Measurements from ENCODE around the gene EXOC3L4.

Gene EXOC3L4

DNA sequence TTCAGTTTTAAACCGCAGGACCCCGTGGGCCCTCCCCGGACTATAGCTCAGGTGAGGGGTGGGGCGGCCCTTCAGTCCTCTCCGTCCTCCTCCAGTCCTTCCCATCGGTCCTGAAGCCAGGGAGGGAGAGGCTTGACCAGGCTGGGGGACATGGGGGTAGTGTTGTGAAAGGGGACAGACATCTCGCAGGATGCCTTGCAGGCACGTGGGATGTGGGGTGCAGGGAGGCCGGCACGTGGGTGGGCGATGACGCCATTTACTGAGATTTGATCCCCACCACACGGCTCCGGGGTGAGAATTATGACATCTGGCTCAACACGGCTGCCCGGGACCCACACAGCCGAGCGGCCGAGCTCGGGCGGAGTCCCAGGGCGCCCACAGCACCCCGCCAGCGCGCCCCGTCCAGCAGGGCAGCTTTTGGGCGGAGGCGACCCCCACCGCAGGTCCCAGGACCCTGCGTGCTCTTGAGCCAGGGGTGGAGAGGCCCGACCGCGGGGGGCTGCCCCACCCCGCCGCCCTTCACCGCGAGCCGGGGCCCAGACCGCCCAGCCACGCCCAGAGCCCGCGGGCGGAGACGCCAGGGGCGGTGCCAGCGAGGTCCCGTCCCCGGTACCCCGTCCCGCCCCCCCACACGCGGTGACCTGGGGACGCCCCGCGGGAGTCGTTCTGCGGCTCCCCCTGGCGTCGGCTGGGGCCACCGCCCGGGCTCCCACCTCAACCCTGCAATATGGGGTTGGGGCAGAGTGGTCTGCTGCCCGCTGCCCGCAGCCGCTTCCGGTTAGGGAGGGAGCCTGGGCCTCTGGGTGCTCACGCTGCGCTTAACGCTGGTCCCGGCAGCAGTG, 3.3 kb upstream of the EXOC3L4 start:
- Histone ChIP-seq H3K9me3 (ENCODE audit: control insufficient read depth, low read length) (no peaks in the 10 kb centered on the region), H3K27me3 (ENCODE audit: control insufficient read depth, insufficient read depth, low read length, poor library complexity, severe bottlenecking) (peaks cover 18% of the 10 kb centered on the region), H3K4me3 (ENCODE audit: insufficient read depth, low read depth, low read length) (peak overlapping the region; percentile 20), H3K36me3 (ENCODE audit: control insufficient read depth, insufficient read depth, low read length) (no peaks in the 10 kb centered on the region), H3K4me1 (ENCODE audit: control insufficient read depth, insufficient read depth, low read length) (peaks cover 8% of the 10 kb centered on the region), H3K27ac (ENCODE audit: insufficient read depth, low read depth, low read length, poor library complexity, severe bottlenecking) (no peak overlapping the region)
- 18 to 20% methylated on average over 69 of the region's 69 CpGs for WGBS, 2 experiments

DNA sequence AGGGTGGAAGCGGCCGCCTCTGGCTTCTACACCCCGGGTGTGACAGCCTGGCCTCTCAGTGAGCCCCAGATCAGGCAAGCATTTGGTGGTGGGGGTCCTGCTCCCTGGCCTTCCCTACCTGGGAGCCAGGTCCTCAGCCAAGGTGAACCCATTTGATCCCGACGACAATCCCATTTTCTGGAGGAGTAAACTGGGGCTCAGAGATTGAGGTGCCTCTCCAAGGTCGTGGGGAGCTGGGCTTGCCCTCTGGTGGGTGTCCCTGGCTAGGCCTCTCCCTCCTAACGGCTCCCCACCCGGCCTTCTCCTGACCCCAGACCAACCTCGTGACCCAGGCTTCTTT, 2.7 kb upstream of the EXOC3L4 start:
- WGBS, 2 experiments = 66 to 68% methylated on average over 9 of the region's 9 CpGs
- Histone ChIP-seq H3K4me3 (ENCODE audit: insufficient read depth, low read depth, low read length) (no peak overlapping the region), H3K4me1 (ENCODE audit: control insufficient read depth, insufficient read depth, low read length) (peaks cover 8% of the 10 kb centered on the region), H3K36me3 (ENCODE audit: control insufficient read depth, insufficient read depth, low read length) (no peaks in the 10 kb centered on the region), H3K27me3 (ENCODE audit: control insufficient read depth, insufficient read depth, low read length, poor library complexity, severe bottlenecking) (peaks cover 18% of the 10 kb centered on the region), H3K27ac (ENCODE audit: insufficient read depth, low read depth, low read length, poor library complexity, severe bottlenecking) (no peak overlapping the region), H3K9me3 (ENCODE audit: control insufficient read depth, low read length) (no peaks in the 10 kb centered on the region)

DNA sequence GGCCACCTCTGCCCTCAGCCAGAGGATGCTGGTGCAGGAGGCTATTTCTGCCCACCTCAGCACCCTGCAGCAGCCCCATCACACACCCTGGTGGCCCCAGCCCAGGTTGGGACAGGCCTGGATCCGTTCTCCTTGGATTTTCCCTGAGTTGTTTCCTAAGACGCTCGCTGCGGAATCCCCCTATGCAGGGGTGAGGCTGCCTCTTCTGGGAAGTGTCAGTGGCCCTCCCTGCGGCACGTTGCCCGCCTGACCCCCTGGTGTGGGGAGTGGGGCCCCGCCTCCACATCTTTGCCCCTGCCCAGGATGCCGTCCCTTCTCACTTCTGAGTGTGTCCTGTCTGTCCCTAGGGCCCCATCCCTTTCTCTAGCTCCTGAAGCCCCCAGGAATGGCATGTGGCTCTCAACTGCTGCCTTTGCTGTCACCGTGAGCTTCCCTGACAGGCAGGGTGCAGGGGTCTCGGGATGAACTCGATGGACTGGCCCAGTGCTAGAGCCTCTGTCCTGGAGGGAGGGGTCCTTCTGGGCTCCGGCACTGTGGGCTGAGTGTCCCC, 594 bp upstream of the EXOC3L4 start:
- H3K4me1 ChIP-seq (ENCODE audit: control insufficient read depth, insufficient read depth, low read length) = peaks cover 12% of the 10 kb centered on the region
- H3K36me3 ChIP-seq (ENCODE audit: control insufficient read depth, insufficient read depth, low read length) = no peaks in the 10 kb centered on the region
- no peaks in the 10 kb centered on the region for H3K9me3 ChIP-seq (ENCODE audit: control insufficient read depth, low read length)
- H3K4me3 ChIP-seq (ENCODE audit: insufficient read depth, low read depth, low read length) = no peak overlapping the region
- H3K27ac ChIP-seq (ENCODE audit: insufficient read depth, low read depth, low read length, poor library complexity, severe bottlenecking) = no peak overlapping the region
- 58 to 62% methylated on average over 13 of the region's 13 CpGs for WGBS, 2 experiments
- peaks cover 18% of the 10 kb centered on the region for H3K27me3 ChIP-seq (ENCODE audit: control insufficient read depth, insufficient read depth, low read length, poor library complexity, severe bottlenecking)

DNA sequence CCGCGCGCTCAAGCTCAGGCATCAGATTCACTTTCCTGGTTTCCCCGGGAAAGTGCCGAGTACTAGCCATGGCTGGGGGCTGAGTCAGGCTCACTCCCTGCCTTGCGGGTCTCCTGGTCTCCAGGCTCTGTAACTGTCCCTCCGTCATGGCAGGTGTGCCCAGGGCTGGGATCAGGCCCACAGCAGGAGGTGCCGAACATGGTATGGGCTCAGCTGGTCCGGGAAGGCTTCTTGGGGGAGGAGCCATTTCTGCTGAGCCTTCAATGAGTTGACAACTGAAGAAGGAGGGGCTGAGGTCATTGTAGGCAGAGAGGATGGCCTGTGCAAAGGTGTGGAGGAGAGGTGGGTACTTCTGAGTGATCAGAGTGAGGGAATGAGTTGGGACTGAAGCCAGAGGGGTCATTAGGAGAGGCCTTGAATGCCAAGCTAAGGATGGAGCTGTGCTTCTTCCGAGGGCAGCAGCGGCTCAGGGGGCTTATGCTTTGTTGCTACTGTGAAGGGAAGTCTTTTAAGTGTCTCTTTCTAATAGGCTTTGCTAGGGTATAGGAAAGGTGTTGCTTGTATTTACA, 769 bp downstream of the EXOC3L4 start:
- Histone ChIP-seq H3K36me3 (ENCODE audit: control insufficient read depth, insufficient read depth, low read length) (no peaks in the 10 kb centered on the region), H3K4me3 (ENCODE audit: insufficient read depth, low read depth, low read length) (no peak overlapping the region), H3K27ac (ENCODE audit: insufficient read depth, low read depth, low read length, poor library complexity, severe bottlenecking) (no peak overlapping the region), H3K9me3 (ENCODE audit: control insufficient read depth, low read length) (no peaks in the 10 kb centered on the region), H3K27me3 (ENCODE audit: control insufficient read depth, insufficient read depth, low read length, poor library complexity, severe bottlenecking) (peaks cover 14% of the 10 kb centered on the region), H3K4me1 (ENCODE audit: control insufficient read depth, insufficient read depth, low read length) (peaks cover 24% of the 10 kb centered on the region)
- WGBS, 2 experiments = 82 to 83% methylated on average over 11 of the region's 11 CpGs

DNA sequence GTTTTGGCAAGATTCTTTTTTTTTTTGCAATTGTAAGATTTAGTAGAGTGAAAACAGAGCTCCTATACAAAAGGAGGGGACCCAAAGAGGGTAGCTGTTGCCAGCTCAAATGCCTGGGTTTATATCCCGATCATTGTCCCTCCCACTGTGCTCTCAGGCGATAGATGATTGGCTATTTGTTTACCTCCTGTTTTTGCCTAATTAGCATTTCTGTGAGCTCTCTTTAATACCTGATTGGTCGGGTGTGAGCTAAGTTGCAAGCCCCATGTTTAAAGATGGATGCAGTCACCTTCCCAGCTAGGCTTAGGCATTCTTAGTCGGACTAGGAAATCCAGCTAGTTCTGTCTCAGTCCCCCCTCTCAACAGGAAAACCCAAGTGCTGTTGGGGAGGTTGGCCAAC, 1.9 kb downstream of the EXOC3L4 start:
- peaks cover 23% of the 10 kb centered on the region for H3K4me1 ChIP-seq (ENCODE audit: control insufficient read depth, insufficient read depth, low read length)
- WGBS, 2 experiments = 66 to 72% methylated on average over 4 of the region's 4 CpGs
- no peaks in the 10 kb centered on the region for H3K36me3 ChIP-seq (ENCODE audit: control insufficient read depth, insufficient read depth, low read length)
- H3K9me3 ChIP-seq (ENCODE audit: control insufficient read depth, low read length) = no peaks in the 10 kb centered on the region
- H3K27ac ChIP-seq (ENCODE audit: insufficient read depth, low read depth, low read length, poor library complexity, severe bottlenecking) = no peak overlapping the region
- no peak overlapping the region for H3K4me3 ChIP-seq (ENCODE audit: insufficient read depth, low read depth, low read length)
- peaks cover 3% of the 10 kb centered on the region for H3K27me3 ChIP-seq (ENCODE audit: control insufficient read depth, insufficient read depth, low read length, poor library complexity, severe bottlenecking)

DNA sequence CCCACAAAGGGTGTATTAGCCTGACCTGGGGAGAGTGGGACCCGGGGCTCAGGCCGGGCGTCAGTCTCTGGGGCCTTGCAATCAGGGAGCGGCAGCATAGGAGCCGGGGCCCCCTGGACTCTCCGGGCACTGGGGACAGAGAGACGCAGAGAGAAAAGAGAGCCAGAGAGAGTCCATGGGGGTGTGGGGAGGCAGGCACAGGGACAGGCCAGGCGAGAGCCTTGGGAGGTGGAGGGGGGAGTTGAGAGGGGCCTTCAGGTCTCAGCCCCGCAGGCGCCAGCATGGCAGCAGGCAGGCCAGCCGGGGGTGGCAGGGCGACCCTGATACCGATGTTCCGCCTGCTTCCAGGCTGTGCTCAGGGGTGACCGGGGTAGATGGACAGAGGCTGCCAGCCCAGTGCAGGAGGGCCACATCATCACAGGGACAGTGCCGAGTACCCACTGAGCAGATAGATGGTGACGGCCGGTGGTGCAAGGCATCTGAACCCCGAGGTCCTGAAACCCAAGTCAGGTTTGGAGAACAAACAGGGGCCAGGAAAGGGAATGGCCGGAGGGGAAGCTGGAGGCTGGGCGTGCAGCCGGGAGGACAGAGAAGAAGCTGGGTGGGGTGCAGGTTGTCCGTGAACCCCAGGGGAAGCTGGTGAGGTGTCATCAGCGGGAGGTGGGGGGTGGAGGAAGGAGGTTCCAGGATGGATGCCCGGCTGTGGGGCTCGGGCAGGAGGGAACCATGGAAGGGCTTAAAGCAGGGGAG, 2.9 kb downstream of the EXOC3L4 start:
- no peaks in the 10 kb centered on the region for H3K9me3 ChIP-seq (ENCODE audit: control insufficient read depth, low read length)
- H3K4me1 ChIP-seq (ENCODE audit: control insufficient read depth, insufficient read depth, low read length) = peaks cover 23% of the 10 kb centered on the region
- no peak overlapping the region for H3K27ac ChIP-seq (ENCODE audit: insufficient read depth, low read depth, low read length, poor library complexity, severe bottlenecking)
- no peaks in the 10 kb centered on the region for H3K36me3 ChIP-seq (ENCODE audit: control insufficient read depth, insufficient read depth, low read length)
- H3K4me3 ChIP-seq (ENCODE audit: insufficient read depth, low read depth, low read length) = no peak overlapping the region
- WGBS, 2 experiments = 90 to 91% methylated on average over 26 of the region's 26 CpGs
- H3K27me3 ChIP-seq (ENCODE audit: control insufficient read depth, insufficient read depth, low read length, poor library complexity, severe bottlenecking) = peaks cover 11% of the 10 kb centered on the region

DNA sequence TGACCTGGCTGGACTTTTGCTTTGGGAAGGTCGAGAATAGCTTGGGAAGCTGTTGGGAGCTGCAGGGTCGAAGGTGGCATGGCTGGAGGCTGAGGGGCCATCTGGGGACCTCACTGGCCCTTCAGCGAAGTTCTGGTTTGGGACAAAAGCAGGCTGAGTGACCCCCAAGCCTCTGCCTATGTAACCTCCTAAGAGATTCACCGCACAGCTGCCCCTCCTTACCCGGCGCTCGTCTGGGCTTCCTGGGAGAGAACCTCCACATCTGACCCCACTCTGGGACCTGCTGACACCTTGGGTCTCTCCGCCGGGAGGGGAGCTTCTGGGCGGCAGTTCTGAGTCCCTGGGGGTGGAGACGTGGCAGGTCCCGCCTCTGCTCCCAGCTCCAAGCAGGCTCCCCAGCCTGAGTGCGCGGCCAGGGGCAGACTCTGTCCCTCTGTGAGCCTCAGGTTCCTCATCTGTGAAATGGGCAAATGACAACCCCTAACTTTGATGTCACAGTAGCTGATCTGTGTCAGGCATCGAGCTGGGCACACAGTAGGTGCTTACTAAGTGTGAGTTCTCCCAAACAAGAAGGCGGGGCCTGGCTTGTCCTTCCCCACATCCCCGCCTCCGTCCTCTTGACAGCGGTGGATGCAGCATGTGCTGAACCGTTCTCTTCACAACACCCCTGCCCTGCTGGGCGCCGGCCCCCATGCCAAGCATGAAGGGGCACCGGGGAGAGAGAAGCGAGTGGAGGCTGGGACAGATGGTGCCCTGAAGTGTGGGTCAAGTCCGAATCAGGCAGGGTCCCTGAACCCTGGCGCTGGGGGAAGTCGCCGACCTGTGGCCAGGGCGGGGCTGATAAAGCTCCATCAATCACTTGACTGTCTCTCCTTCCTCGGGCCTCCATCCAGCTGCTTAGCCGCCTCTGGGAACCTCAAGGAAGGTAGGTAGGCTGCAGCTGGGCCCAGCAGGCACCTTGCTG, 3.8 kb downstream of the EXOC3L4 start:
- Histone ChIP-seq H3K4me1 (ENCODE audit: control insufficient read depth, insufficient read depth, low read length) (peaks cover 23% of the 10 kb centered on the region), H3K27me3 (ENCODE audit: control insufficient read depth, insufficient read depth, low read length, poor library complexity, severe bottlenecking) (peaks cover 19% of the 10 kb centered on the region), H3K4me3 (ENCODE audit: insufficient read depth, low read depth, low read length) (no peak overlapping the region), H3K36me3 (ENCODE audit: control insufficient read depth, insufficient read depth, low read length) (no peaks in the 10 kb centered on the region), H3K9me3 (ENCODE audit: control insufficient read depth, low read length) (no peaks in the 10 kb centered on the region), H3K27ac (ENCODE audit: insufficient read depth, low read depth, low read length, poor library complexity, severe bottlenecking) (no peak overlapping the region)
- 85 to 87% methylated on average over 31 of the region's 31 CpGs for WGBS, 2 experiments

DNA sequence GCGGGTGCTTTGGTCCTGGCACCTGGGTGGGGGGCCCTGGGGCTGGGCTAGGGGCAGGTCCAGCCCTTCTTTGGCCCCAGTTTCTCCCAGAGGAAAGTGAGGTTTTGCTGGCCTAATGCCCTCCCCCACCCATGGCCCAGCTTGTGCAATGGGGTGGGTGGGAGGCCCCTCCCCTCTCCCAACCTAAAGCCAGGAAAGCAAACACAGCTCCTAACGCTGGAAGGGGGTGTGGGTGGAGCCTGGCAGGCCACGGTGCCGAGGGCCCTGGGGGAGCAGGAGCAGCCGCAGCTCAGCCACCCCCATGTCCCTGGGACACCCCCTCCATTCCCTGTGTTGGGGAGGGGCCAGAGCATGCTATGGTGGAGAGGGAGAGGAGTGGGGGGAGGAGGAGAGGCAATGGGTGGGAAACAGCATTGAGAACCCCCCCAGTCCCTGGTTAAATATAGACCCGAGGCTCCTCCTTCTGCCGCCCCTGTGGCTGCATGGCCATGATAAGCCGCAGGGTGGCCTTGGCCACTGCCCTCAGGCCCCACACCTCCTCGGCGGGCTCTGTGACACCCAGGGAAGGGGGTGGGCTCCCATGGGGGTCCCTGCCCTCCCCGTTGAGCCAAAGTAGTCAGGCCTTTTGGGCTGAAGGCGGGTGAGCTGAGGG, 4.7 kb downstream of the EXOC3L4 start:
- Histone ChIP-seq H3K4me1 (ENCODE audit: control insufficient read depth, insufficient read depth, low read length) (peaks cover 27% of the 10 kb centered on the region), H3K27ac (ENCODE audit: insufficient read depth, low read depth, low read length, poor library complexity, severe bottlenecking) (no peak overlapping the region), H3K36me3 (ENCODE audit: control insufficient read depth, insufficient read depth, low read length) (no peaks in the 10 kb centered on the region), H3K9me3 (ENCODE audit: control insufficient read depth, low read length) (no peaks in the 10 kb centered on the region), H3K27me3 (ENCODE audit: control insufficient read depth, insufficient read depth, low read length, poor library complexity, severe bottlenecking) (peaks cover 29% of the 10 kb centered on the region), H3K4me3 (ENCODE audit: insufficient read depth, low read depth, low read length) (no peak overlapping the region)
- 59 to 63% methylated on average over 12 of the region's 12 CpGs for WGBS, 2 experiments

DNA sequence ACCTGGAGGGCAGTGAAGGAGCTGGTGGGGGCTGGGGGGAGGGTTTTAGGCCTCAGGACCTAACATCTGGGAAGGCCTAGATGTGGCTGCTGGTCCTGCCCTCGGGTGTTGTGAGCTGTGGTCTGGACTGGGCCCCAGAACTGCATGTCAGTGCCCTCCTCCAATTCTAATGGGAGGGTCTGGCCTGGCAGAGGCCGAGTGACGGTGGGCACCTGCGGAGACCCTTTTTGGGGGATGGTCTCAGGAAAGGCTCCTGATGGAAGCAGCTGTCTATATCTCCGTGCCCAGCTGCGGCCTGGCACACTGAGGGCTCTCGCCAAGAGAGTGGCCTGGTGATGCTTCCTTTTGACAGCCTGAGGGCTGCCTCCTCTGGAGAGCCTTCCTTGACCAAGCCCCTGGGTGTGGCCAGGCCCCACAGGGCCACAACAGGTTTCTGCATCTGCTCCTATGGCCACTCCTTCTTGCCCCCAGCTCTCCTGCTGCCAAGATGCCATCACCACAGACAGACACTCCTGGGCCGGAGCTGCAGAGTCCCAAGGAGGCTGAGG, 5.3 kb downstream of the EXOC3L4 start:
- 90% methylated on average over 8 of the region's 8 CpGs for WGBS, 2 experiments
- H3K27me3 ChIP-seq (ENCODE audit: control insufficient read depth, insufficient read depth, low read length, poor library complexity, severe bottlenecking) = peaks cover 35% of the 10 kb centered on the region
- no peaks in the 10 kb centered on the region for H3K36me3 ChIP-seq (ENCODE audit: control insufficient read depth, insufficient read depth, low read length)
- H3K9me3 ChIP-seq (ENCODE audit: control insufficient read depth, low read length) = no peaks in the 10 kb centered on the region
- H3K4me1 ChIP-seq (ENCODE audit: control insufficient read depth, insufficient read depth, low read length) = peaks cover 32% of the 10 kb centered on the region
- no peak overlapping the region for H3K4me3 ChIP-seq (ENCODE audit: insufficient read depth, low read depth, low read length)
- H3K27ac ChIP-seq (ENCODE audit: insufficient read depth, low read depth, low read length, poor library complexity, severe bottlenecking) = no peak overlapping the region
